Trophoblast cell (in vitro differentiated cells and primary cell): ENCODE measurements around the gene ERBB2.
"Not testable (repeated sequence)": the region's sequence is repeated elsewhere in the genome, so short reads cannot be mapped to it uniquely, and the experiment has no call there.

ENCODE experiments used
- DNase-seq, 2 donors: peaks; one replicate each; pipeline ENCODE4 v3.0.0-alpha.2; 2016
- H2AFZ ChIP-seq: 2 replicates; pipeline ENCODE4 v1.6.1; 2013; ENCODE audit warnings: low read length, moderate library complexity, mild to moderate bottlenecking; ENCODE audit not compliant: insufficient read depth, poor library complexity
- H2AK5ac ChIP-seq: 2 replicates; pipeline ENCODE4 v1.6.1; 2013; ENCODE audit warnings: mild to moderate bottlenecking, low read length
- H2BK120ac ChIP-seq: 2 replicates; pipeline ENCODE4 v1.6.1; 2013; ENCODE audit warnings: low read length, mild to moderate bottlenecking, moderate library complexity; ENCODE audit not compliant: insufficient read depth, poor library complexity
- H2BK12ac ChIP-seq: 2 replicates; pipeline ENCODE4 v1.6.1; 2013; ENCODE audit warnings: mild to moderate bottlenecking, low read length, moderate library complexity
- H2BK5ac ChIP-seq: 2 replicates; pipeline ENCODE4 v1.6.1; 2013; ENCODE audit warnings: low read length, low read depth, moderate library complexity, mild to moderate bottlenecking; ENCODE audit not compliant: poor library complexity
- H3K14ac ChIP-seq: 2 replicates; pipeline ENCODE4 v1.6.1; 2013; ENCODE audit warnings: mild to moderate bottlenecking, low read length
- H3K18ac ChIP-seq: 2 replicates; pipeline ENCODE4 v1.6.1; 2013; ENCODE audit warnings: mild to moderate bottlenecking, low read length
- H3K23ac ChIP-seq: 2 replicates; pipeline ENCODE4 v1.6.1; 2013; ENCODE audit warnings: low read length
- H3K27ac ChIP-seq: 2 replicates; pipeline ENCODE4 v1.5.1; 2013; ENCODE audit warnings: low read depth, mild to moderate bottlenecking, inconsistent platforms, low read length, moderate library complexity
- H3K27me3 ChIP-seq: 2 replicates; pipeline ENCODE4 v1.6.1; 2013; ENCODE audit warnings: inconsistent platforms, mild to moderate bottlenecking, low read length, moderate library complexity; ENCODE audit not compliant: insufficient read depth
- H3K36me3 ChIP-seq, 2 experiments: 1 replicate in 1 of 2; 2 replicates in 1 of 2; pipeline ENCODE4 v1.6.1; 2013; ENCODE audit warnings: low read length in 2 of 2, mild to moderate bottlenecking in 2 of 2, moderate library complexity in 1 of 2; ENCODE audit not compliant: insufficient read depth in 2 of 2, control insufficient read depth in 1 of 2
- H3K4ac ChIP-seq: 2 replicates; pipeline ENCODE4 v1.6.1; 2013; ENCODE audit warnings: low read depth, mild to moderate bottlenecking, low read length, moderate library complexity
- H3K4me1 ChIP-seq, 2 experiments: 1 replicate in 1 of 2; 2 replicates in 1 of 2; pipeline ENCODE4 v1.6.1; 2013; ENCODE audit warnings: low read length in 2 of 2, mild to moderate bottlenecking in 2 of 2, moderate library complexity in 1 of 2; ENCODE audit not compliant: insufficient read depth in 2 of 2, control insufficient read depth in 1 of 2
- H3K4me2 ChIP-seq: 2 replicates; pipeline ENCODE4 v1.6.1; 2013; ENCODE audit warnings: inconsistent platforms, mild to moderate bottlenecking, low read length, moderate library complexity
- H3K4me3 ChIP-seq: 2 replicates; pipeline ENCODE4 v1.5.1; 2013; ENCODE audit warnings: mild to moderate bottlenecking, low read depth, low read length, inconsistent platforms
- H3K79me1 ChIP-seq: one replicate; pipeline ENCODE4 v1.6.1; 2013; ENCODE audit warnings: low read length
- H3K79me2 ChIP-seq: 2 replicates; pipeline ENCODE4 v1.6.1; 2013; ENCODE audit warnings: low read length, mild to moderate bottlenecking; ENCODE audit not compliant: control insufficient read depth, insufficient read depth, poor library complexity
- H3K9ac ChIP-seq: 2 replicates; pipeline ENCODE4 v1.6.1; 2013; ENCODE audit warnings: mild to moderate bottlenecking, low read length
- H3K9me3 ChIP-seq: 2 replicates; pipeline ENCODE4 v1.6.1; 2013; ENCODE audit warnings: low read depth, mild to moderate bottlenecking, control low read depth, inconsistent platforms, low read length; ENCODE audit not compliant: insufficient read depth
- H4K12ac ChIP-seq: 2 replicates; pipeline ENCODE4 v1.6.1; 2013; ENCODE audit warnings: low read depth, mild to moderate bottlenecking, low read length, moderate library complexity
- H4K8ac ChIP-seq: 2 replicates; pipeline ENCODE4 v1.6.1; 2013; ENCODE audit warnings: low read depth, mild to moderate bottlenecking, low read length, moderate library complexity
- H4K91ac ChIP-seq: one replicate; pipeline ENCODE4 v1.6.1; 2013; ENCODE audit warnings: low read depth, mild to moderate bottlenecking, low read length, moderate library complexity
- WGBS: extraction: QIAGEN DNeasy Blood & Tissue Kit; methylation state at CpG from one replicate; pipeline ENCODE4 v1.1.7; 2013; ENCODE audit warnings: missing lambda C conversion rate; ENCODE audit not compliant: insufficient read length, insufficient coverage; ENCODE audit errors: extremely low coverage; 5-methylcytosine and 5-hydroxymethylcytosine counted together

ERBB2 gene

GRCh38 chr17:39709998-39710964, 10.4 kb downstream of the ERBB2 start:
- Histone ChIP-seq H4K8ac (no peak overlapping the region), H2BK5ac (no peak overlapping the region), H2BK120ac (no peak overlapping the region), H3K79me1 (no peaks in the 10 kb centered on the region), H2BK12ac (no peak overlapping the region), H3K9ac (no peak overlapping the region), H4K91ac (no peak overlapping the region), H3K4me1 (peaks cover 1 to 5% of the 10 kb centered on the region in 2 experiments), H3K4ac (no peak overlapping the region), H3K79me2 (no peaks in the 10 kb centered on the region), H3K4me3 (no peak overlapping the region), H3K4me2 (no peak overlapping the region), H3K27me3 (no peaks in the 10 kb centered on the region), H3K18ac (no peak overlapping the region), H4K12ac (no peak overlapping the region), H3K36me3 (peaks cover 53 to 54% of the 10 kb centered on the region in 2 experiments), H2AK5ac (no peak overlapping the region), H2AFZ (no peak overlapping the region), H3K14ac (no peak overlapping the region), H3K23ac (no peak overlapping the region), H3K9me3 (peaks cover 5% of the 10 kb centered on the region), H3K27ac (no peak overlapping the region)
- no peak for DNase-seq
- WGBS: no CpG with 5 or more reads among the region's 20 CpGs

GRCh38 chr17:39711071-39711470, 11.2 kb downstream of the ERBB2 start:
- not testable (repeated sequence) for H3K27ac ChIP-seq, H4K8ac ChIP-seq, H3K79me1 ChIP-seq, H3K4ac ChIP-seq, H2BK5ac ChIP-seq, H3K4me3 ChIP-seq, H4K91ac ChIP-seq, H2AK5ac ChIP-seq, H3K9ac ChIP-seq, H3K23ac ChIP-seq, H3K27me3 ChIP-seq, H2AFZ ChIP-seq, H3K79me2 ChIP-seq, H2BK120ac ChIP-seq, H3K18ac ChIP-seq, H3K9me3 ChIP-seq, H3K14ac ChIP-seq, H3K4me1 ChIP-seq, H4K12ac ChIP-seq, H3K4me2 ChIP-seq, H2BK12ac ChIP-seq
- no CpG with 5 or more reads among the region's 11 CpGs for WGBS
- DNase-seq: peak in 1 of 2 donors; percentile 65
- H3K36me3 ChIP-seq: peaks cover 61 to 62% of the 10 kb centered on the region in 2 experiments

- H4K12ac ChIP-seq: no peak overlapping the region
- no peak overlapping the region for H3K27ac ChIP-seq
- H3K18ac ChIP-seq: no peak overlapping the region
- H3K4ac ChIP-seq: no peak overlapping the region
- no peaks in the 10 kb centered on the region for H3K79me1 ChIP-seq
- H2AK5ac ChIP-seq: no peak overlapping the region
- no peak overlapping the region for H3K9ac ChIP-seq
- H3K9me3 ChIP-seq: peaks cover 2% of the 10 kb centered on the region
- H3K79me2 ChIP-seq: no peaks in the 10 kb centered on the region
- no peak overlapping the region for H3K4me3 ChIP-seq
- no peak overlapping the region for H2BK5ac ChIP-seq
- WGBS: no CpG with 5 or more reads among the region's 10 CpGs
- H4K91ac ChIP-seq: no peak overlapping the region
- no peak overlapping the region for H3K23ac ChIP-seq
- no peaks in the 10 kb centered on the region for H3K4me1 ChIP-seq
- H3K4me2 ChIP-seq: no peak overlapping the region
- no peak overlapping the region for H2AFZ ChIP-seq
- DNase-seq: no peak
- peaks cover 68 to 69% of the 10 kb centered on the region in 2 experiments for H3K36me3 ChIP-seq
- H2BK120ac ChIP-seq: no peak overlapping the region
- H3K27me3 ChIP-seq: no peaks in the 10 kb centered on the region
- no peak overlapping the region for H2BK12ac ChIP-seq
- H3K14ac ChIP-seq: no peak overlapping the region
- H4K8ac ChIP-seq: no peak overlapping the region
Measured at GRCh38 chr17:39711851-39712250, 12.0 kb downstream of the ERBB2 start.

GRCh38 chr17:39714234-39714633, 14.4 kb downstream of the ERBB2 start:
- no CpG with 5 or more reads among the region's 4 CpGs for WGBS
- H3K4me1 ChIP-seq: no peaks in the 10 kb centered on the region
- no peak overlapping the region for H2BK120ac ChIP-seq
- H2BK5ac ChIP-seq: no peak overlapping the region
- H3K4me3 ChIP-seq: no peak overlapping the region
- DNase-seq: no peak
- H3K9ac ChIP-seq: no peak overlapping the region
- H4K91ac ChIP-seq: no peak overlapping the region
- peaks cover 55 to 58% of the 10 kb centered on the region in 2 experiments for H3K36me3 ChIP-seq
- H2BK12ac ChIP-seq: no peak overlapping the region
- H3K14ac ChIP-seq: no peak overlapping the region
- no peaks in the 10 kb centered on the region for H3K79me1 ChIP-seq
- no peak overlapping the region for H2AK5ac ChIP-seq
- no peaks in the 10 kb centered on the region for H3K27me3 ChIP-seq
- H4K12ac ChIP-seq: no peak overlapping the region
- no peak overlapping the region for H3K4me2 ChIP-seq
- no peak overlapping the region for H3K4ac ChIP-seq
- H3K9me3 ChIP-seq: peaks cover 2% of the 10 kb centered on the region
- H3K23ac ChIP-seq: no peak overlapping the region
- no peak overlapping the region for H4K8ac ChIP-seq
- H3K27ac ChIP-seq: no peak overlapping the region
- no peaks in the 10 kb centered on the region for H3K79me2 ChIP-seq
- no peak overlapping the region for H3K18ac ChIP-seq
- H2AFZ ChIP-seq: no peak overlapping the region
